Retinal pigment epithelial cell (primary cell): ENCODE data around the gene MAPRE3.

Experiments used
- DNase-seq: peaks from one replicate; pipeline ENCODE4 v3.0.0-alpha.2; 2010; ENCODE audit warnings: low read depth
- H3K4me3 ChIP-seq: 2 replicates; pipeline ENCODE4 v1.5.1; 2011; ENCODE audit warnings: mild to moderate bottlenecking, low read length, control low read depth, moderate library complexity
- TF ChIP-seq, protein P1 (sequence below): conservative IDR thresholded peaks from 2 replicates; pipeline ENCODE4 v1.5.1; 2011; ENCODE audit warnings: low read depth, low read length, control low read depth, inconsistent platforms

MAPRE3 gene

DNA sequence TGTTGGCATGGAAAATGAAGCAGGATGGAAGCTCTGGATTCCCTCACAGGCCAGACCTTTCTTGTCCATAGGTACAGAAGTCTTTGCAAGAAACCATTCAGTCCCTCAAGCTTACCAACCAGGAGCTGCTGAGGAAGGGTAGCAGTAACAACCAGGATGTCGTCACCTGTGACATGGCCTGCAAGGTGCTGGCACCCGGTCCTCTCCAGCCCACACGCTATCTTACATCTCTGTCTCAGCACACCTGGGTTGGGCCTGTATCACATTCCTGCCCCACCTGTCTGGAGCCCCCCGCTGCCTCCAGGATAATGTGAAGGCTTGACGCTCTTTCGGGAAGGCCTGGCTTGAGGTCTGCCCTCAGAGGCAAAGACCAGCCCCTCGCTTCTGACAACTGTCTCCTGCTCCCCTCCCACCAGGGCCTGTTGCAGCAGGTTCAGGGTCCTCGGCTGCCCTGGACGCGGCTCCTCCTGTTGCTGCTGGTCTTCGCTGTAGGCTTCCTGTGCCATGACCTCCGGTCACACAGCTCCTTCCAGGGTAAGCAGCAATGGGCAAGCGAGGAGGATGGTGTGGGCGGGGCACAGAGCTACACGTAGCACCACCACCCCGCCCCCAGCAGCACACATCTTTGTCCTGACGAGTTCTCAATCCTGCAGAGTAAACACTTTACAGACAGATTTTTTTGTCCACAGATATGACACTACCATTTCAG is 68.3 kb downstream of the MAPRE3 start:
- no peak for DNase-seq
- TF ChIP-seq, protein P1, sequence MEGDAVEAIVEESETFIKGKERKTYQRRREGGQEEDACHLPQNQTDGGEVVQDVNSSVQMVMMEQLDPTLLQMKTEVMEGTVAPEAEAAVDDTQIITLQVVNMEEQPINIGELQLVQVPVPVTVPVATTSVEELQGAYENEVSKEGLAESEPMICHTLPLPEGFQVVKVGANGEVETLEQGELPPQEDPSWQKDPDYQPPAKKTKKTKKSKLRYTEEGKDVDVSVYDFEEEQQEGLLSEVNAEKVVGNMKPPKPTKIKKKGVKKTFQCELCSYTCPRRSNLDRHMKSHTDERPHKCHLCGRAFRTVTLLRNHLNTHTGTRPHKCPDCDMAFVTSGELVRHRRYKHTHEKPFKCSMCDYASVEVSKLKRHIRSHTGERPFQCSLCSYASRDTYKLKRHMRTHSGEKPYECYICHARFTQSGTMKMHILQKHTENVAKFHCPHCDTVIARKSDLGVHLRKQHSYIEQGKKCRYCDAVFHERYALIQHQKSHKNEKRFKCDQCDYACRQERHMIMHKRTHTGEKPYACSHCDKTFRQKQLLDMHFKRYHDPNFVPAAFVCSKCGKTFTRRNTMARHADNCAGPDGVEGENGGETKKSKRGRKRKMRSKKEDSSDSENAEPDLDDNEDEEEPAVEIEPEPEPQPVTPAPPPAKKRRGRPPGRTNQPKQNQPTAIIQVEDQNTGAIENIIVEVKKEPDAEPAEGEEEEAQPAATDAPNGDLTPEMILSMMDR, result no peak
- no peak overlapping the region for H3K4me3 ChIP-seq

DNA sequence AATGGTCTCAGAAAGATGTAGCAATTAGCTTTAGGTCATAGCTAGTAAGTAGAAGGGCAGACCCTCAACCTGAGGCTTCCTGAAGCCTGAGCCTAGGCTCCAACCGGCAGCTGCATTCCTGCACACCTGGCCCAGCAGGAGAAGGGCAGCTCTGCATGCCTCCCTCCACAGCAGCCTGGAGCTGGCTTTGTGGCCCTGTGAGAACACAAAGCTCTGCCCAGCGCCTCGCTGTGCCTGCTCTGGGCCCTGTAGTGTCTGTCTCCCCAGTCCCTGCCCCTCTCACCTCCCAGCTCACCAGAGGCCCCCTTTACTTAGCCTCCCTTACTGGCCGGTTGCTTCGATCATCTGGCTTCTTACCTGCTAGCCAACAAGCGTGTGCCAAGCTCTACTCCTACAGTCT is 69.0 kb downstream of the MAPRE3 start:
- TF ChIP-seq, protein P1, result no peak
- DNase-seq, result no peak
- no peak overlapping the region for H3K4me3 ChIP-seq

DNA sequence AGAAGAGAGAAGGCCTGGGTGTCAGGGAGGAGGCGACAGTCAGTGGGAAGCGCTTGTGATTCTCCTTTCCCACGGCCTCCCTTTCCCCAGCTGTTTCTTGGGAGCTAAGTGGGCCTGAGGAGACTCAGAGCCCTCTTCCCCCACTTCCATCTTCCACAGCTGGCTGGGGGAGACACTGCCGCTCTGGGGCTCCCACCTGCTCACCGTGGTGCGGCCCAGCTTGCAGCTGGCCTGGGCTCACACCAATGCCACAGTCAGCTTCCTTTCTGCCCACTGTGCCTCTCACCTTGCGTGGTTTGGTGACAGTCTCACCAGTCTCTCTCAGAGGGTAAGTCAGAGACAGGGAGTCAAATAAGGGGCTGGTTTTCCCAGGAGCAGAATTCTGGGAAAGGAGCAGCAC is 69.4 kb downstream of the MAPRE3 start:
- DNase-seq, result no peak
- TF ChIP-seq, protein P1, result no peak
- no peak overlapping the region for H3K4me3 ChIP-seq

DNA sequence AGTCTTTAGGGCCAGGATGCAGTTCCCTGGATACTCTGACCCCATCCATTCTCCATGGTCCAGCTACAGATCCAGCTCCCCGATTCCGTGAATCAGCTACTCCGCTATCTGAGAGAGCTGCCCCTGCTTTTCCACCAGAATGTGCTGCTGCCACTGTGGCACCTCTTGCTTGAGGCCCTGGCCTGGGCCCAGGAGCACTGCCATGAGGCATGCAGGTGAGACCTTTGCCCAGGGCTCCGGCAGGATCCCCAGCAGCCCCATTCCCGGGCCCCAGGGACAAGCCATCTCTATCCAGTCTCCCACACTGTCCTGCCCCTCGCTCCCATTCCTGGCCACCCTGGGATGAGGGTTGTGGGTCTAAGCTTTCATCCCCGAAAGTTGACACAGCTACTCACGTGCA is 69.8 kb downstream of the MAPRE3 start:
- H3K4me3 ChIP-seq, result no peak overlapping the region
- DNase-seq, result no peak
- TF ChIP-seq, protein P1, result no peak

DNA sequence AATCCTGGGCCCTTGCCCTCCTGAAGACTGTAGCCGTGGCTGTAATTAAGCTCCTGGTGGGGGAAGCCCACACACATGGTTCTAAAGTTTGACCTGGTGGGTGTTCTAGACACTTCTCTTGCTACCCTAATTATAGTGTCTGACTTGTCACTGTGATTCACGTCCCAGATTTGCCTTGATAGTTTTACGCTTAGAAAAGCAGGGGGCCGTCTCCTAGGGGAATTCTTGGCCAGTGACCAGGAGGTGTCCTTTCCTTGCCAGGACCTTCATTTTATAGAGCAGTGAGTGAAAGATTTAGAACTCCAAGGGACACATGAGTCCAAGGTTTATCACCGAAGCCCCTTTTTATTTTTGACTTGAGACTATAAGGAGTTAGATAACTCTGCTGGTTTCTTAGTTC is 71.3 kb downstream of the MAPRE3 start:
- TF ChIP-seq, protein P1, result no peak
- DNase-seq, result no peak
- H3K4me3 ChIP-seq, result no peak overlapping the region

DNA sequence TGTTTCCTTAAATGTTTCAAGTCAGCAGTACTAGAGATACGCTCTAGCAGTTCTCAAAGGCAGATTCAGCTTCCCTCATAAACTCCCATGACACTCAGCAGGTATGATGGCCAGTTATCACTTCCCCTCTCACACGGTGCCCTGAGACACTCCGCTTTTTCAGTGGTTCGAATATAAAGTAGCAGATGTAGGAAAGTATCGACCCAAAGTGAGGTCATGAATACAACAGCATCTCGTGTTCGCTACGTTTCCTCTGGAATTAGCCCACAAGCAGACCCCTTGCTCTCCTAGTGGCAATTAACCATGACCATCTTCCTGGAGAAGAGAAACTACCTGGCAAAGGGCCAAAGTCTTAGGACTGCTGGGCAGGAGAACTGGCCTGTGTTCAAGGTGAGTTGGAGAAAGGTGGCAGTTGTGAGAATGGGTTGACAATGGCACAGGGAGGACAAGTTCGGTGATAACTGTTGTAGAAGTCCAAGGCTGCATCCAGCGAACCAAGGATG is 71.8 kb downstream of the MAPRE3 start:
- DNase-seq, result no peak
- no peak overlapping the region for H3K4me3 ChIP-seq

More for the DNA sequence above, 71.8 kb downstream of the MAPRE3 start:
- TF ChIP-seq, protein P1, result no peak
